SK-N-SH (cell line): ENCODE results near the gene KLC1. TPM values are rescaled to one million over a fixed set of nuclear protein-coding genes. Genes with fewer than 3 reads are reported as not detected.

Source experiments
- CTCF ChIA-PET: fragments of 300-600, 350-600 bp; formaldehyde crosslinking; extraction: SDS; loops from one replicate; lab custom pipeline; 2021; lab: Yijun Ruan, JAX
- POLR2A ChIA-PET: fragments of 350-600 bp; sonication (Branson Sonifier 250); formaldehyde crosslinking; extraction: SDS; loops from one replicate; lab custom pipeline; 2020; ENCODE audit warnings: antibody characterized with exemption, inconsistent platforms; lab: Yijun Ruan, JAX
- DNase-seq: peaks from one replicate; pipeline ENCODE4 v3.0.0; 2012
- H2AFZ ChIP-seq: fragments of 200-600 bp; sonication (generic); 2 replicates; pipeline ENCODE4 v1.8.1; 2016; ENCODE audit warnings: antibody characterized with exemption, mild to moderate bottlenecking, low read depth
- H3F3A ChIP-seq: fragments of 200-600 bp; sonication (generic); replicated peaks from 2 replicates; pipeline ENCODE3; 2016; ENCODE audit warnings: antibody characterized with exemption, mild to moderate bottlenecking; ENCODE audit not compliant: insufficient read depth
- H3K27ac ChIP-seq, 2 experiments: fragments of 200-500 bp in 1 of 2; fragments of 200-600 bp in 1 of 2; sonication (Bioruptor generic) in 1 of 2; sonication (generic), shearing (Covaris generic) in 1 of 2; 2 replicates each; pipeline versions ENCODE4 v1.5.1 to v1.6.1; 2014 to 2016; ENCODE audit warnings: low read depth in 2 of 2, inconsistent platforms in 1 of 2, low read length in 1 of 2, mild to moderate bottlenecking in 1 of 2, mixed read lengths in 1 of 2
- H3K27me3 ChIP-seq: fragments of 200-600 bp; sonication (generic), shearing (Covaris generic); 2 replicates; pipeline ENCODE4 v1.6.1; 2016; ENCODE audit warnings: mixed run types; ENCODE audit not compliant: insufficient read depth
- H3K36me3 ChIP-seq, 2 experiments: fragments of 200-500 bp in 1 of 2; fragments of 200-600 bp in 1 of 2; sonication (Bioruptor generic) in 1 of 2; sonication (generic) in 1 of 2; replicated peaks in 1 of 2; 2 replicates each; pipeline versions ENCODE3 to v1.5.1; 2014 to 2016; ENCODE audit warnings: low read length in 1 of 2, mild to moderate bottlenecking in 1 of 2; ENCODE audit not compliant: insufficient read depth in 2 of 2, control insufficient read depth in 1 of 2
- H3K4me1 ChIP-seq, 2 experiments: fragments of 200-500 bp in 1 of 2; fragments of 200-600 bp in 1 of 2; sonication (Bioruptor generic) in 1 of 2; sonication (generic), shearing (Covaris generic) in 1 of 2; 2 replicates each; pipeline versions ENCODE4 v1.5.1 to v1.6.1; 2014 to 2016; ENCODE audit warnings: low read depth in 1 of 2, low read length in 1 of 2, mixed run types in 1 of 2; ENCODE audit not compliant: insufficient read depth in 2 of 2, control insufficient read depth in 1 of 2
- H3K4me2 ChIP-seq: fragments of 200-600 bp; sonication (generic), shearing (Covaris generic); 2 replicates; pipeline ENCODE4 v1.6.1; 2017; ENCODE audit warnings: mixed run types
- H3K4me3 ChIP-seq, 2 experiments: fragments of 200-500 bp in 1 of 2; fragments of 200-600 bp in 1 of 2; sonication (Bioruptor generic) in 1 of 2; sonication (generic), shearing (Covaris generic) in 1 of 2; 2 replicates each; pipeline versions ENCODE4 v1.5.1 to v1.8.1; 2014 to 2016; ENCODE audit warnings: low read depth in 2 of 2, inconsistent platforms in 1 of 2, low read length in 1 of 2, mild to moderate bottlenecking in 1 of 2, mixed read lengths in 1 of 2, moderate library complexity in 1 of 2
- H3K79me2 ChIP-seq: fragments of 200-600 bp; sonication (generic); 2 replicates; pipeline ENCODE4 v1.8.1; 2017; ENCODE audit warnings: mild to moderate bottlenecking; ENCODE audit not compliant: insufficient read depth
- H3K9ac ChIP-seq: fragments of 200-600 bp; sonication (generic); 2 replicates; pipeline ENCODE4 v1.6.1; 2017; ENCODE audit warnings: mixed run types
- H3K9me2 ChIP-seq: fragments of 200-600 bp; sonication (generic); 2 replicates; pipeline ENCODE4 v1.6.1; 2017; ENCODE audit warnings: mixed run types
- H3K9me3 ChIP-seq: fragments of 200-600 bp; sonication (generic); 2 replicates; pipeline ENCODE4 v1.6.1; 2017; ENCODE audit warnings: mixed run types, mild to moderate bottlenecking, moderate library complexity
- H4K20me1 ChIP-seq: fragments of 200-600 bp; sonication (generic); 2 replicates; pipeline ENCODE4 v1.6.1; 2017; ENCODE audit warnings: mild to moderate bottlenecking, mixed run types; ENCODE audit not compliant: insufficient read depth
- EP300 ChIP-seq, 2 experiments: IDR thresholded peaks; 2 replicates each; pipeline versions ENCODE4 v1.4.0 to v1.6.1; 2012; ENCODE audit warnings: borderline replicate concordance in 1 of 2, low read depth in 1 of 2, low read length in 1 of 2
- FOXJ3 ChIP-seq: sonication (generic); formaldehyde crosslinking; IDR thresholded peaks from 2 replicates; pipeline ENCODE4 v1.5.1; 2020; ENCODE audit warnings: mild to moderate bottlenecking, missing genetic modification reagents
- FOXM1 ChIP-seq: IDR thresholded peaks from 2 replicates; pipeline ENCODE4 v1.4.0; 2012; ENCODE audit warnings: low read depth, mild to moderate bottlenecking
- GABPA ChIP-seq: IDR thresholded peaks from 2 replicates; pipeline ENCODE4 v1.4.0; 2012; ENCODE audit warnings: low read depth, mild to moderate bottlenecking
- GATA2 ChIP-seq: sonication (generic); formaldehyde crosslinking; IDR thresholded peaks from 2 replicates; pipeline ENCODE4 v1.5.0; 2020; ENCODE audit warnings: mild to moderate bottlenecking, missing genetic modification reagents
- JUND ChIP-seq: IDR thresholded peaks from 2 replicates; pipeline ENCODE4 v1.4.0; 2012
- MEF2A ChIP-seq: IDR thresholded peaks from 2 replicates; pipeline ENCODE4 v1.4.0; 2012; ENCODE audit warnings: low read depth, borderline replicate concordance
- MXI1 ChIP-seq: IDR thresholded peaks from 2 replicates; pipeline ENCODE4 v1.6.1; 2012; ENCODE audit warnings: mild to moderate bottlenecking, low read depth, low read length, improper control_type of control experiment
- NRF1 ChIP-seq: IDR thresholded peaks from 2 replicates; pipeline ENCODE4 v1.6.1; 2012; ENCODE audit warnings: low read depth, mild to moderate bottlenecking, low read length
- RCOR1 ChIP-seq: fragments of 150-350 bp; IDR thresholded peaks from 2 replicates; pipeline ENCODE4 v1.6.1; 2017; ENCODE audit warnings: antibody characterized with exemption, low read length
- SMC3 ChIP-seq: IDR thresholded peaks from 2 replicates; pipeline ENCODE4 v1.6.1; 2012; ENCODE audit warnings: low read depth, low read length, improper control_type of control experiment
- TAF1 ChIP-seq: IDR thresholded peaks from 2 replicates; pipeline ENCODE4 v1.6.1; 2012; ENCODE audit warnings: low read depth, mild to moderate bottlenecking, low read length, moderate library complexity, borderline replicate concordance
- YY1 ChIP-seq: IDR thresholded peaks from 2 replicates; pipeline ENCODE4 v1.4.0; 2012; ENCODE audit warnings: low read depth, mild to moderate bottlenecking
- WGBS: methylation state at CpG from one replicate; pipeline ENCODE4 v1.1.6; 2017; ENCODE audit warnings: low lambda C conversion rate; 5-methylcytosine and 5-hydroxymethylcytosine counted together
- polyA plus RNA-seq, 3 experiments: library from polyadenylated mRNA; depleted of rRNA; stranded (reverse); fragments of >200 nt; gene quantifications; 2 replicates each; pipeline ENCODE4 v1.2.3, GENCODE V29; 2012
- TF ChIP-seq, protein P1 (sequence below): IDR thresholded peaks from 2 replicates; pipeline ENCODE4 v1.6.1; 2012; ENCODE audit warnings: mild to moderate bottlenecking, low read depth, low read length, moderate library complexity
- TF ChIP-seq, protein P2 (sequence below): IDR thresholded peaks from 2 replicates; pipeline ENCODE4 v1.4.0; 2012; ENCODE audit warnings: low read depth, borderline replicate concordance
- TF ChIP-seq, protein P3 (sequence below): IDR thresholded peaks from 2 replicates; pipeline ENCODE4; 2012
- TF ChIP-seq, protein P4 (sequence below): IDR thresholded peaks from 2 replicates; pipeline ENCODE4 v1.4.0; 2012; ENCODE audit warnings: low read depth, borderline replicate concordance
- TF ChIP-seq, protein P5 (sequence below): fragments of 150-350 bp; IDR thresholded peaks from 2 replicates; pipeline ENCODE4 v1.6.1; 2017; ENCODE audit warnings: antibody characterized with exemption, low read length, low read depth, borderline replicate concordance

Gene KLC1
- polyA plus RNA-seq, 1 of the 3 experiments (the other 2 are of a cell fraction): 308 TPM

DNA sequence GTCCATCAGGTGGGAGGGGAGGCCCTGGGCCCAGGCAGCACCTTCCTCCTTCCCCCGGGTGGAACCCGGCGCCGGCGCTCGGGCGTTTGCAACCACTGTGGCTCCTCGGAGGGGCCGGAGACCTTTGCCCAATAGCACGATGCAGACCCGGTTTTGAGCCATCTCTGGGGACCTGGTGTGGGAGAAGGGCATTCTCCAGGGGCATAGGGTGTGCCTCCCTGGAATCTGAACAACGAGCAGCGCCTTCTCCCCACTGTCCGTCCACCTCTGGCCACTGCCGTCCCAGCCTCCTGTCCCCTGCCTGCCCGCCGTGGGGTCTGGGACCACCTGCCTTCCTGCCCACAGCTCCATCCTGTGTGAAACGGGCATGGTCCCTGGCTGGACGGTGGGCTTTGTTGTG lies 99.1 kb downstream of the KLC1 start:
- H3K4me2 ChIP-seq: no peak overlapping the region
- no peak overlapping the region for H3K27ac ChIP-seq
- DNase-seq: no peak
- POLR2A ChIA-PET: no interaction called here
- no peak for TF ChIP-seq TAF1
- no peak for TF ChIP-seq JUND
- no peak for TF ChIP-seq MXI1
- TF ChIP-seq, all 33 proteins: peak for 0
- CTCF ChIA-PET: no interaction called here
- Histone ChIP-seq H3K36me3 (peaks cover under 1 to 40% of the 10 kb centered on the region in 2 experiments), H3K9ac (no peak overlapping the region), H3K9me2 (no peaks in the 10 kb centered on the region), H3F3A (no peaks in the 10 kb centered on the region), H3K9me3 (no peaks in the 10 kb centered on the region), H3K4me3 (no peak overlapping the region), H4K20me1 (no peaks in the 10 kb centered on the region), H3K27me3 (no peaks in the 10 kb centered on the region), H3K79me2 (peaks cover 11% of the 10 kb centered on the region; the same call in 1 of the 2 replicates), H3K4me1 (no peaks in the 10 kb centered on the region; a peak in 1 of 4 replicates), H2AFZ (no peak overlapping the region)
- 89% methylated on average over 7 of the region's 19 CpGs for WGBS

DNA sequence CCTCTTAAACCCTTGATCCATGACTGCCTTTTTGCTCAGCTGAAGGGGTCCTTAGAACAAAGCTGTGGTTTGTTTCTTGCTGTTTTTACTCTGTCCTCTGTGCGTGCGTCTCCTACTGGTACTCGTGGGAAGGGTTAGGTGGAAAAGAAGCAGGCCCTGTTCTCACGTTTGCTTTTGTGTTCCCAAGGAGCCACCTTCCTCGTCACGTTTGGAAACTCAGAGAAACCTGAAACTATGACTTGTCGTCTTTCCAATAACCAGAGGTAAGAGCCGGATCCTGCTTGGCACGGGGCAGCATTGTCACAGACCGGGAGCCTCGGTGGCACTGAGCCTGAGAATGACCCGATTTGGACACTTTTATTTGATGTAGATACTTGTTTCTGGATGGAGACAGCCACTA lies 99.7 kb downstream of the KLC1 start:
- no peaks in the 10 kb centered on the region for H4K20me1 ChIP-seq

More for the DNA sequence above, 99.7 kb downstream of the KLC1 start:
- no peak for DNase-seq
- Histone ChIP-seq H3K4me2 (no peak overlapping the region), H2AFZ (no peak overlapping the region), H3K4me1 (no peaks in the 10 kb centered on the region; a peak in 1 of 4 replicates), H3K27ac (no peak overlapping the region), H3K36me3 (peaks cover 6 to 46% of the 10 kb centered on the region in 2 experiments), H3K4me3 (no peak overlapping the region), H3K9ac (no peak overlapping the region), H3F3A (no peaks in the 10 kb centered on the region), H3K27me3 (no peaks in the 10 kb centered on the region), H3K79me2 (peaks cover 6% of the 10 kb centered on the region; the same call in 1 of the 2 replicates), H3K9me3 (no peaks in the 10 kb centered on the region), H3K9me2 (no peaks in the 10 kb centered on the region)
- CTCF ChIA-PET: no interaction called here
- POLR2A ChIA-PET: no interaction called here
- WGBS: 92% methylated on average over 12 of the region's 12 CpGs
- TF ChIP-seq NRF1: no peak
- no peak for TF ChIP-seq FOXJ3
- TF ChIP-seq GABPA: no peak
- TF ChIP-seq YY1: no peak
- TF ChIP-seq GATA2 (CRISPR knock-in tag): no peak
- no peak for TF ChIP-seq EP300 (IDR thresholded peaks at IDR 0.05; ENCODE audit: borderline replicate concordance in 1 of 2, low read depth in 1 of 2, low read length in 1 of 2)
- TF ChIP-seq, protein P1, sequence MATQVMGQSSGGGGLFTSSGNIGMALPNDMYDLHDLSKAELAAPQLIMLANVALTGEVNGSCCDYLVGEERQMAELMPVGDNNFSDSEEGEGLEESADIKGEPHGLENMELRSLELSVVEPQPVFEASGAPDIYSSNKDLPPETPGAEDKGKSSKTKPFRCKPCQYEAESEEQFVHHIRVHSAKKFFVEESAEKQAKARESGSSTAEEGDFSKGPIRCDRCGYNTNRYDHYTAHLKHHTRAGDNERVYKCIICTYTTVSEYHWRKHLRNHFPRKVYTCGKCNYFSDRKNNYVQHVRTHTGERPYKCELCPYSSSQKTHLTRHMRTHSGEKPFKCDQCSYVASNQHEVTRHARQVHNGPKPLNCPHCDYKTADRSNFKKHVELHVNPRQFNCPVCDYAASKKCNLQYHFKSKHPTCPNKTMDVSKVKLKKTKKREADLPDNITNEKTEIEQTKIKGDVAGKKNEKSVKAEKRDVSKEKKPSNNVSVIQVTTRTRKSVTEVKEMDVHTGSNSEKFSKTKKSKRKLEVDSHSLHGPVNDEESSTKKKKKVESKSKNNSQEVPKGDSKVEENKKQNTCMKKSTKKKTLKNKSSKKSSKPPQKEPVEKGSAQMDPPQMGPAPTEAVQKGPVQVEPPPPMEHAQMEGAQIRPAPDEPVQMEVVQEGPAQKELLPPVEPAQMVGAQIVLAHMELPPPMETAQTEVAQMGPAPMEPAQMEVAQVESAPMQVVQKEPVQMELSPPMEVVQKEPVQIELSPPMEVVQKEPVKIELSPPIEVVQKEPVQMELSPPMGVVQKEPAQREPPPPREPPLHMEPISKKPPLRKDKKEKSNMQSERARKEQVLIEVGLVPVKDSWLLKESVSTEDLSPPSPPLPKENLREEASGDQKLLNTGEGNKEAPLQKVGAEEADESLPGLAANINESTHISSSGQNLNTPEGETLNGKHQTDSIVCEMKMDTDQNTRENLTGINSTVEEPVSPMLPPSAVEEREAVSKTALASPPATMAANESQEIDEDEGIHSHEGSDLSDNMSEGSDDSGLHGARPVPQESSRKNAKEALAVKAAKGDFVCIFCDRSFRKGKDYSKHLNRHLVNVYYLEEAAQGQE: no peak
- TF ChIP-seq, protein P2, sequence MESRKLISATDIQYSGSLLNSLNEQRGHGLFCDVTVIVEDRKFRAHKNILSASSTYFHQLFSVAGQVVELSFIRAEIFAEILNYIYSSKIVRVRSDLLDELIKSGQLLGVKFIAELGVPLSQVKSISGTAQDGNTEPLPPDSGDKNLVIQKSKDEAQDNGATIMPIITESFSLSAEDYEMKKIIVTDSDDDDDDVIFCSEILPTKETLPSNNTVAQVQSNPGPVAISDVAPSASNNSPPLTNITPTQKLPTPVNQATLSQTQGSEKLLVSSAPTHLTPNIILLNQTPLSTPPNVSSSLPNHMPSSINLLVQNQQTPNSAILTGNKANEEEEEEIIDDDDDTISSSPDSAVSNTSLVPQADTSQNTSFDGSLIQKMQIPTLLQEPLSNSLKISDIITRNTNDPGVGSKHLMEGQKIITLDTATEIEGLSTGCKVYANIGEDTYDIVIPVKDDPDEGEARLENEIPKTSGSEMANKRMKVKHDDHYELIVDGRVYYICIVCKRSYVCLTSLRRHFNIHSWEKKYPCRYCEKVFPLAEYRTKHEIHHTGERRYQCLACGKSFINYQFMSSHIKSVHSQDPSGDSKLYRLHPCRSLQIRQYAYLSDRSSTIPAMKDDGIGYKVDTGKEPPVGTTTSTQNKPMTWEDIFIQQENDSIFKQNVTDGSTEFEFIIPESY: no peak
- no peak for TF ChIP-seq MXI1
- no peak for TF ChIP-seq MEF2A
- TF ChIP-seq, protein P3, sequence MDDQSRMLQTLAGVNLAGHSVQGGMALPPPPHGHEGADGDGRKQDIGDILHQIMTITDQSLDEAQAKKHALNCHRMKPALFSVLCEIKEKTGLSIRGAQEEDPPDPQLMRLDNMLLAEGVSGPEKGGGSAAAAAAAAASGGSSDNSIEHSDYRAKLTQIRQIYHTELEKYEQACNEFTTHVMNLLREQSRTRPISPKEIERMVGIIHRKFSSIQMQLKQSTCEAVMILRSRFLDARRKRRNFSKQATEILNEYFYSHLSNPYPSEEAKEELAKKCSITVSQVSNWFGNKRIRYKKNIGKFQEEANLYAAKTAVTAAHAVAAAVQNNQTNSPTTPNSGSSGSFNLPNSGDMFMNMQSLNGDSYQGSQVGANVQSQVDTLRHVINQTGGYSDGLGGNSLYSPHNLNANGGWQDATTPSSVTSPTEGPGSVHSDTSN: no peak
- TF ChIP-seq TAF1: no peak
- TF ChIP-seq, protein P4, sequence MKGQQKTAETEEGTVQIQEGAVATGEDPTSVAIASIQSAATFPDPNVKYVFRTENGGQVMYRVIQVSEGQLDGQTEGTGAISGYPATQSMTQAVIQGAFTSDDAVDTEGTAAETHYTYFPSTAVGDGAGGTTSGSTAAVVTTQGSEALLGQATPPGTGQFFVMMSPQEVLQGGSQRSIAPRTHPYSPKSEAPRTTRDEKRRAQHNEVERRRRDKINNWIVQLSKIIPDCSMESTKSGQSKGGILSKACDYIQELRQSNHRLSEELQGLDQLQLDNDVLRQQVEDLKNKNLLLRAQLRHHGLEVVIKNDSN: no peak
- TF ChIP-seq SMC3: no peak
- TF ChIP-seq RCOR1: no peak
- no peak for TF ChIP-seq FOXM1
- TF ChIP-seq, protein P5, sequence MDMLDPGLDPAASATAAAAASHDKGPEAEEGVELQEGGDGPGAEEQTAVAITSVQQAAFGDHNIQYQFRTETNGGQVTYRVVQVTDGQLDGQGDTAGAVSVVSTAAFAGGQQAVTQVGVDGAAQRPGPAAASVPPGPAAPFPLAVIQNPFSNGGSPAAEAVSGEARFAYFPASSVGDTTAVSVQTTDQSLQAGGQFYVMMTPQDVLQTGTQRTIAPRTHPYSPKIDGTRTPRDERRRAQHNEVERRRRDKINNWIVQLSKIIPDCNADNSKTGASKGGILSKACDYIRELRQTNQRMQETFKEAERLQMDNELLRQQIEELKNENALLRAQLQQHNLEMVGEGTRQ: no peak
